NCI-H69 (cell line): ENCODE data around the gene IER3.

ENCODE experiments used
- DNase-seq: peaks from one replicate; lab custom pipeline; 2025; lab: John Stamatoyannopoulos, UW

IER3 gene

DNA sequence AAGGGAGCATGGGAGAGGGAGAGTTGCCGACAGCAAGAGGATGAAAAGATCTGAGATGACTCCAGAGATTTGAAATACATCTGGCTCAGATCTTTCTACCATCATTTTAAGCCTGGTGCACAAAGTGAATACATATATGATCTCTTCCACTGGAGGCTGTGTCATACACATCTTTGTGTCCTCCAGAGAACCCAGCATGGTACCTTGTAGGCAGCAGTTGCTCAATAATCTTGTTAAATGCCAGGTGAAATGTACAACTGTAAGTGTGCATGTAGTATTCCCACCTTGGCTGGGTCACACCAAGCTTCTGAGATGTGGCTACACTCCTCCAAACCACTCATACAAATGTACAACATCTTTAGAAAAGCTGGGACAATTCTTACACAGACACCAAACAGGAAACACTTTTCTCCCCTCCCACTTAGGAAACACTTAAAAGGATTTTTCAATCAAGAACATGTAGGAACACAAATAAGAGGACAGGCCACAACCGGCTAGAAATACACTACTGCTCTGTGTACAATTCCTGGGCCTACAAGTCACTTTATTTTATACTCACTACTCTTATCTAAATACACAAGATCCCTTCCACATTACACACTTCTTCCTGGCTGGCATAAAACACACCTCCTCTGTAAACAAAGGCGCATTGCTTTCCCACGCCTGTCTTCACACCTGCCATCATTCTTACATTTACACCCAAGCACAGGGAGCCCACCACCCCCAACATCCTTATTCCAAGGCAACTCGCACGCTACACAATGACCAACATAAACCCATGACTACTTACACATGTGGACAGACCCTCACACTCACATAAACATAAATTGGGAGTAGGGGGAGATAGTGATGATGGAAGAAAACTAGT, 3.8 kb upstream of the IER3 start:
- DNase-seq = no peak

GRCh38 chr6:30747300-30747687, 2.9 kb upstream of the IER3 start:
- no peak for DNase-seq

DNA sequence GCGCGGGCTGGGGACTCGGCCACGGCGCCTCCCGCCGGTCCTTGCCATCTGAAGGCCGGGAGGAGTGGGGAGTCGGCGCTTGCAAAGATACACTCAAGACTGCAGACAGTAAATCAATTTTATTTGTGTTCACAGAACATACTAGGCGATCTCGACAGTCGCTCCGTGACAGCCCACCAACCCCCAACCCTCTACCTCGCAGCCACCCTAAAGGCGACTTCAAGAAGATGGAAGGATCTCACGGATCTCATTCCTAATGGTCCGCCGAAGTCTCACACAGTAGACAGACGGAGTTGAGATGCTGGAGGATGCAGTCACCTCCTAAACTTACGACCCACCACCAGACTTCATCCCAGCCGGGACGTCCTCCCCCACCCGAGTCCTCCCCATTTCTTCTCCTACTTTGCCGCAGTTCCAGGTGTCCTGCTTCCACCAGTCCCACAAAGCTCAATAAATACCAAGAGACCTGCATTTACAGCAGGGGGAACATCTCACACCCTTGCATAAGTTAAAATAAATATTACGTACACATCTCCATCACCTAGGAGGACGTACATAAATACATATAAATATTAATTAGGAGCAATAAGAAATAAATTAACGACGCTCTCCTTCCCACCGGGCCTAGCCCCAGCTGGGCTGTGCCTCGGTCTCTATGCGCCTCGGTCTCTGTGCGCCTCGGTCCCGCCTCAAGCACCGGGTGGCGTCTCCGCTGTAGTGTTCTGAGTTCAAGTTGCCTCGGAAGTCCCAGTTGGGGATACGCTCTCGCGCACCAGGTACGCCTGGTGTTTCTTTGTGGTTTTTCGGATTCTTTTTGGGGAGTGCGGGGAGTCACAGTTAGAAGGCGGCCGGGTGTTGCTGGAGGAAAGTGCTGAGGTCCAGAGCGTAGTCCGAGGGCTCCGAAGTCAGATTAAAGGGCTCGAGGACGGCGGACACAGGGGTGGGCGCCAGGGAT, 971 bp downstream of the IER3 start:
- DNase-seq = no peak

DNA sequence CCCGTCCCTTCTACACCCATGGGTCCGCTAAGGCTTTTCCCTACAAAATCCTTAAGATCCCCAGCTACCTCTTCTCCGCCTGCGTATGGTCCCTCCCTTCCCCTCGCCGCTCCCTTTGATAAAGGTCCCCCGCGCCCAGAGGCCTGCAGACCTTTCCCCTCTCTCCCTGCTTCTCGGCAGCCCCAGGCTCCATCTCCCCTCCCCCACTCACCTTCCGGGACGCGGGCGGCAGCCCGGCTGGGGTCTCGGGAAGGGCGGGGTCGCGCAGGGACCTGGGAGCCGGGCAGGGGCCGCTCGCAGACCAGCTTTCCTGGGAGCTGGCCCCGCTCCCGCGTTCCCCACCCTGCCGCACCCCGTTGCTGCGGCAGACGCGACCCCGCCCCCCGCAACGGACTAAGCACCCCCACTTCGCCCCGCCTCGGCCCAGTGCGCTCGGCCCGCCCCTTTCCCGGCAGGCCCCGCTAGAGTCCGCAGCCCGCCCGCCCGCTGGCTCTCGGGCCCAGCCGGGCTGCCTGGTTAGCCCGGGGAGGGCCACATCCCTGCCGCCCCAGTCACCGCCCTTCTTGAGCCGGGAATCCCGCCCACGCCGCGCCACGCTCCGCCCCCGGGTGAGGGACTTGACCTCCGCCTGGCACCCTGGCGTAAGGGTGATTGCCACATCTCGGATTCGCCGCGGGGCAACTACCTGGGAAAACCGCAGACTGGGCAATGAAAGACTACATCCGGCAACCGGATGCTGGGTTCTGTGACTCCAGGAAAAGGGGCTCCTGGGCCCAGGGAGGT, 1.8 kb downstream of the IER3 start, which contains the start of gene FLOT1:
FLOT1 (minus strand) TSS at position 372 of the 783 bp plus-strand sequence. CDS start 498 bp downstream, outside the sequence.
- DNase-seq = peak; percentile 97

GRCh38 chr6:30741789-30742315, 2.5 kb downstream of the IER3 start:
- DNase-seq = no peak

- DNase-seq = no peak
These were observed 3.1 kb downstream of the IER3 start for GRCh38 chr6:30741063-30741779.

DNA sequence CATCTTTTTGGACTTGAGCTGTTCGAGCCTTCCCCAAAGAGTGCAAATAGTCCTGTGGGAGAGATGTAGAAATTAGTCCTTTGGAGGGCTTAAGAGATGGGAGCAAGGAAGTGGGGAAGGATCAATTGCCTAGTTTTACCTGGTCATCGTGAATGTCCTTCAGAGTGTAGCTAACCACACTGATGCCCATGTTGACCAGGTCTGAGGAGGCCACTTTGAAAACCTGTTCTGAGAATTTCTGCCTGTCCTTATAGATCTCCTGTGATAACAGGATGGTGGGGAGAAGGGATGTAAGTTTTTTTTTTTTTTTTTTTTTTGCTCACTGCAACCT, 3.8 kb downstream of the IER3 start:
- no peak for DNase-seq

DNA sequence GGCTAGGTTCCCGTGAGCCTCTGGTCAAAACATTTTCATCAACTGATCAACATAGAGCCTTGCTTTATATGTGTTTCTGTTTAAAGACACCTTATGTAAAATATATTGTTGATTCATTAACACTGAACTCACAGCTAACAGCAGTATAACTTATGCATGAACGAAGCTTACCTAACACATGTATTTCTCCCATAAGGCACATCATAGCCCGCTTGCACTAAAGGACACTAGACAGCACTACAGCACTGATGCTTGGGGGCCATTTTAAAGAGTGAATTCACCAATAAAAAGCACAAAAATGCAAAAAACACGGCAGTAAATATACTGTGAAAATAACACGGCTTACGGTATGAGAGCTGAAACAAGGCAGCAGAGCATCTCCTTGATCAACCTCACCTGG, 5.8 kb downstream of the IER3 start:
- no peak for DNase-seq

DNA sequence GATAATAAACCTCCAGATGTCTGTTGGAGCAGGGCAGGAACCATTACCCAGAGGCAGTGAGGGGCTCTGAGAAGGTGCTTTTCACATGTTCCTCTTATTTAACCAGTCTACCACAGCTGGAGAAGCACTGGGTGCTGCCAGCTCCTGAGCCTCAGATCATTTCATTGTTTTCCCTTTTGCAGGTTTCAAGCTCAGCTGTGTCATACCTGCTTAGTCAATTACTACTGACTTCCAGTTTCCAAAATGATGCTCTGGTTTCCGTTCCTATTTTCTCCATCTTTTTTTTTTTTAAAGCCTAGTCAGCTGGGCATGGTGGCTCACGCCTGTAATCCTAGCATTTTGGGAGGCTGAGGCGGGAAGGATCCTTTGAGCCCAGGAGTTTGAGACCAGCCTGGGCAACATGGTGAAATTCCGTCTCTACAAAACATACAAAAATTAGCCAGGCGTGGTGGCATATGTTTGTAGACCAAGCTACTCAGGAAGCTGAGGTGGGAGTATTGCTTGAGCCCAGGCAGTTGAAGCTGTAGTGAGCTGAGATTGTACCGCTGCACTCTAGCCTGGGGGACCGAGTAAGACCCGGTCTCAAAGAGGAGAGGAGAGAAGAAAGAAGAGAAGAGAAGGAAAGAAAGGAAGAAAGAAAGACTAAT, 8.6 kb downstream of the IER3 start:
- no peak for DNase-seq

DNA sequence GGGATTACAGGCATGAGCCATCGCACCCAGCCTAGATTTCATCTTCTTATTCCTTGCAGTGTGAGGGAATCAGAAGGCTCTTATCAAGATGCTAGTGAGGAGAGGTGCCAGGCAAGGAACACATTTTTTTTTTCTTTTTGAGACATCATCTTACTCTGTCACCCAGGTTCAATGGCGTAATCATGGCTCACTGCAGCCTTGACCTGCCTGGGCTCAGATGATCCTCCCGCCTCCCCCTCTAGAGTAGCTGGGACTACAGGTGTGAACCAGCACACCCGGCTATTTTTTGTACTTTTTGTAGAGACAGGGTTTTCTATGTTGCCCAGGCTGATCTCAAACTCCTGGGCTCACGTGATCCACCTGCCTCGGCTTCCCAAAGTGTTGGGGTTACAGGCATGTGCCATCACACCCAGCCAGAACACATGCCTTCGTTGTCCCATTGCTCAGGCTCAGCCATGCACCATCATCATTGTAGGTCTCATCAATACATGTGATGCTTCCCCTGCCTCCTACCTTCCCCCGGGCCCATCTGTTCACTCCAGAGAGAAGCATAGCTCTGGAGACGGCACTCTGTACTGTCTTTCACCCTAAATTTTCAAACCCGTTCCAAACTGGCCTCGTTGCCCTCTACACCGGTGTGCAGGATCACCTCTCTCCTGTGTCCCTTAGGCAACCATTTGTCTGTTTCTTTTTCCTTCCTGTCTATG, 12.0 kb downstream of the IER3 start:
- DNase-seq = no peak

- peak; percentile 82 for DNase-seq
These were observed 13.5 kb downstream of the IER3 start for GRCh38 chr6:30730601-30731435.

GRCh38 chr6:30727920-30728553, 16.3 kb downstream of the IER3 start:
- DNase-seq = peak; percentile 34

GRCh38 chr6:30726506-30727413, 17.6 kb downstream of the IER3 start:
- peak; percentile 28 for DNase-seq

- DNase-seq = peak; percentile 58
These were observed 18.4 kb downstream of the IER3 start for GRCh38 chr6:30725713-30726505.

DNA sequence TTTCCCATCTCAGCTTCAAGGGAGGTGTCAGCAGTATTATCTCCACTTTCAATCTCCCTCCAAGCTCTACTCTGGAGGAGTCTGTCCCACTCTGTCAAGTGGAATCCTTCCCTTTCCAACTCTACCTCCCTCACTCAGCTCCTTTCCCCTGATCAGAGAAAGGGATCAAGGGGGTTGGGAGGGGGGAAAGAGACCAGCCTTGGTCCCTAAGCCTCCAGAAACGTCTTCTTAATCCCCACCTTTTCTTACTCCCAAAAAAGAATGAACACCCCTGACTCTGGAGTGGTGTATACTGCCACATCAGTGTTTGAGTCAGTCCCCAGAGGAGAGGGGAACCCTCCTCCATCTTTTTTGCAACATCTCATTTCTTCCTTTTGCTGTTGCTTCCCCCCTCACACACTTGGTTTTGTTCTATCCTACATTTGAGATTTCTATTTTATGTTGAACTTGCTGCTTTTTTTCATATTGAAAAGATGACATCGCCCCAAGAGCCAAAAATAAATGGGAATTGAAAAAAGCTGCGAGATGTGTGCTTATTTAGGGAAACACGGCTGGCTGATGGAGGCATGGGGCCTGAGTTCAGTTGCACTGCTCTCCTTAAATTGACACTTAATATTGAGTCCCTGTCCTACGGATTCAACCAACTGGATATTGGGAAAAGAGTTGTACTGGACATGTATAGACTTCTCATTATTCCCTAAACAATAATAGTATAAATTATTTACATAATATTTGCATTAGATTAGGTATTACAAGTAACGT, 19.3 kb downstream of the IER3 start:
- DNase-seq = peak; percentile 42
